Activated CD8-positive, alpha-beta memory T cell treated with anti-CD3 and anti-CD28 coated beads for 4 hours (primary cell): ENCODE measurements around the gene EEF1A2.
"Not testable (repeated sequence)": the region's sequence is repeated elsewhere in the genome, so short reads cannot be mapped to it uniquely, and the experiment has no call there.

ENCODE experiments used
- DNase-seq, 2 donors: peaks; one replicate each; pipeline ENCODE4 v3.0.0-alpha.2; 2020; ENCODE audit warnings: low read depth in 2 of 2

The EEF1A2 gene

GRCh38 chr20:63520504-63520933, 21.6 kb upstream of the EEF1A2 start, which contains the start of gene PPDPF:
TSS of gene PPDPF (plus strand) at chr20:63520765. CDS start at chr20:63521309, 544 bp downstream.
- DNase-seq: peak; percentile 64 to 65

- peak; percentile 39 to 45 for DNase-seq
Measured at GRCh38 chr20:63519668-63520503, 21.0 kb upstream of the EEF1A2 start.

- DNase-seq: no peak
Measured at GRCh38 chr20:63518946-63519667, 20.2 kb upstream of the EEF1A2 start.

- no peak for DNase-seq
Measured at GRCh38 chr20:63518351-63518861, 19.5 kb upstream of the EEF1A2 start.

- DNase-seq: no peak
Measured at GRCh38 chr20:63517376-63518309, 18.8 kb upstream of the EEF1A2 start.

GRCh38 chr20:63514520-63514919, 15.6 kb upstream of the EEF1A2 start:
- not testable (repeated sequence) for DNase-seq

GRCh38 chr20:63513207-63513606, 14.3 kb upstream of the EEF1A2 start:
- no peak for DNase-seq

GRCh38 chr20:63509088-63509564, 10.2 kb upstream of the EEF1A2 start:
- no peak for DNase-seq

GRCh38 chr20:63508072-63508768, 9.3 kb upstream of the EEF1A2 start:
- DNase-seq: no peak

- no peak for DNase-seq
Measured at GRCh38 chr20:63507083-63507743, 8.3 kb upstream of the EEF1A2 start.

GRCh38 chr20:63505723-63506122, 6.8 kb upstream of the EEF1A2 start:
- no peak for DNase-seq

- DNase-seq: no peak
Measured at GRCh38 chr20:63505281-63505680, 6.4 kb upstream of the EEF1A2 start.

- no peak for DNase-seq
Measured at GRCh38 chr20:63504642-63505041, 5.8 kb upstream of the EEF1A2 start.

GRCh38 chr20:63503524-63503923, 4.6 kb upstream of the EEF1A2 start:
- no peak for DNase-seq

GRCh38 chr20:63502671-63503172, 3.8 kb upstream of the EEF1A2 start:
- DNase-seq: no peak

GRCh38 chr20:63501818-63502670, 3.2 kb upstream of the EEF1A2 start:
- DNase-seq: no peak

GRCh38 chr20:63500902-63501817, 2.3 kb upstream of the EEF1A2 start:
- no peak for DNase-seq
